Superior temporal gyrus (tissue), 1 donor: Measurements from ENCODE around the gene ANO9.
A peak's percentile ranks its signal among the peaks of the same experiment; 100 is the strongest.

Experiments
- DNase-seq: peaks from one replicate; pipeline ENCODE4 v3.0.0-alpha.2; 2016; ENCODE audit errors: extremely low spot score

The ANO9 gene

GRCh38 chr11:370070-370941, 71.5 kb downstream of the ANO9 start:
- DNase-seq, result no peak

- DNase-seq, result peak; percentile 54
These were observed 72.3 kb downstream of the ANO9 start, which contains the start of gene B4GALNT4 for GRCh38 chr11:369336-370018. Gene B4GALNT4 (plus strand): TSS chr11:369499. CDS start chr11:369804, 305 bp downstream.

GRCh38 chr11:368414-369335, 73.1 kb downstream of the ANO9 start:
- DNase-seq, result no peak

GRCh38 chr11:367956-368413, 73.8 kb downstream of the ANO9 start:
- DNase-seq, result no peak
